ENCODE measurements around the gene OR10H2.

OR10H2 gene

GRCh38 chr19:15715642-15716041 is 12.2 kb upstream of the OR10H2 start:
- no peaks in the 10 kb centered on the region for H3K4me1 ChIP-seq (ENCODE audit: insufficient read depth, low read length)
- H3K9me3 ChIP-seq (ENCODE audit: insufficient read depth, low read length, severe bottlenecking) = no peaks in the 10 kb centered on the region
- ATAC-seq (ENCODE audit: insufficient read depth, low read depth) (no peak), DNase-seq (no peak)
- no peaks in the 10 kb centered on the region for H3K27me3 ChIP-seq (ENCODE audit: insufficient read depth, low read length, poor library complexity)
- no peak for TF ChIP-seq EZH2 (IDR thresholded peaks at IDR 0.05; ENCODE audit: borderline replicate concordance, low read depth, low read length, severe bottlenecking)
- no peak for TF ChIP-seq CTCF (IDR thresholded peaks at IDR 0.05; ENCODE audit: borderline replicate concordance, extremely low read depth, low read length, poor library complexity, severe bottlenecking)
- H3K9ac ChIP-seq (ENCODE audit: low read depth, low read length) = no peak overlapping the region
- 0 out of 2 replicates have a peak, but pooled peaks cover 3% of the 10 kb centered on the region for H4K20me1 ChIP-seq (ENCODE audit: insufficient read depth, low read length)
- no peaks in the 10 kb centered on the region for H3K79me2 ChIP-seq (ENCODE audit: insufficient read depth, low read length)
- no peak overlapping the region for H2AFZ ChIP-seq (ENCODE audit: low read depth, low read length)
- H3K36me3 ChIP-seq (ENCODE audit: insufficient read depth, low read length) = no peaks in the 10 kb centered on the region
- no peak overlapping the region for H3K4me3 ChIP-seq (ENCODE audit: low read depth in 1 of 2, low read length in 2 of 2)
- H3K27ac ChIP-seq (ENCODE audit: low read length) = no peak overlapping the region
- no peak overlapping the region for H3K4me2 ChIP-seq (ENCODE audit: insufficient read depth, low read length)

GRCh38 chr19:15717809-15718208 is 10.0 kb upstream of the OR10H2 start:
- H3K9ac ChIP-seq (ENCODE audit: low read depth, low read length) = no peak overlapping the region
- peak; percentile 39 for DNase-seq
- TF ChIP-seq CTCF (IDR thresholded peaks at IDR 0.05; ENCODE audit: borderline replicate concordance, extremely low read depth, low read length, poor library complexity, severe bottlenecking) = no peak
- TF ChIP-seq EZH2 (IDR thresholded peaks at IDR 0.05; ENCODE audit: borderline replicate concordance, low read depth, low read length, severe bottlenecking) = no peak
- H3K4me3 ChIP-seq (ENCODE audit: low read depth in 1 of 2, low read length in 2 of 2) = no peak overlapping the region
- no peak overlapping the region for H2AFZ ChIP-seq (ENCODE audit: low read depth, low read length)
- peak; percentile 56; the same call in 2 of the 3 replicates for ATAC-seq (ENCODE audit: insufficient read depth, low read depth)
- no peaks in the 10 kb centered on the region for H3K27me3 ChIP-seq (ENCODE audit: insufficient read depth, low read length, poor library complexity)
- no peak overlapping the region for H3K4me2 ChIP-seq (ENCODE audit: insufficient read depth, low read length)
- no peaks in the 10 kb centered on the region for H3K4me1 ChIP-seq (ENCODE audit: insufficient read depth, low read length)
- no peak overlapping the region for H3K27ac ChIP-seq (ENCODE audit: low read length)
- no peaks in the 10 kb centered on the region for H3K9me3 ChIP-seq (ENCODE audit: insufficient read depth, low read length, severe bottlenecking)
- H3K36me3 ChIP-seq (ENCODE audit: insufficient read depth, low read length) = no peaks in the 10 kb centered on the region
- no peaks in the 10 kb centered on the region for H3K79me2 ChIP-seq (ENCODE audit: insufficient read depth, low read length)
- peaks cover 3% of the 10 kb centered on the region; the same call in 1 of the 2 replicates for H4K20me1 ChIP-seq (ENCODE audit: insufficient read depth, low read length)

GRCh38 chr19:15721268-15721667 is 6.6 kb upstream of the OR10H2 start:
- TF ChIP-seq EZH2 (IDR thresholded peaks at IDR 0.05; ENCODE audit: borderline replicate concordance, low read depth, low read length, severe bottlenecking) (no peak), CTCF (IDR thresholded peaks at IDR 0.05; ENCODE audit: borderline replicate concordance, extremely low read depth, low read length, poor library complexity, severe bottlenecking) (no peak)
- Histone ChIP-seq H3K36me3 (ENCODE audit: insufficient read depth, low read length) (no peaks in the 10 kb centered on the region), H3K27me3 (ENCODE audit: insufficient read depth, low read length, poor library complexity) (no peaks in the 10 kb centered on the region), H3K4me1 (ENCODE audit: insufficient read depth, low read length) (no peaks in the 10 kb centered on the region), H4K20me1 (ENCODE audit: insufficient read depth, low read length) (peaks cover 3% of the 10 kb centered on the region; the same call in 1 of the 2 replicates), H3K9ac (ENCODE audit: low read depth, low read length) (no peak overlapping the region), H3K27ac (ENCODE audit: low read length) (no peak overlapping the region), H3K4me2 (ENCODE audit: insufficient read depth, low read length) (no peak overlapping the region), H2AFZ (ENCODE audit: low read depth, low read length) (no peak overlapping the region), H3K79me2 (ENCODE audit: insufficient read depth, low read length) (no peaks in the 10 kb centered on the region), H3K9me3 (ENCODE audit: insufficient read depth, low read length, severe bottlenecking) (no peaks in the 10 kb centered on the region), H3K4me3 (ENCODE audit: low read depth in 1 of 2, low read length in 2 of 2) (no peak overlapping the region)
- DNase-seq (no peak), ATAC-seq (ENCODE audit: insufficient read depth, low read depth) (no peak)

GRCh38 chr19:15722956-15723355 is 4.9 kb upstream of the OR10H2 start:
- no peaks in the 10 kb centered on the region for H3K4me1 ChIP-seq (ENCODE audit: insufficient read depth, low read length)
- no peak overlapping the region for H2AFZ ChIP-seq (ENCODE audit: low read depth, low read length)
- no peaks in the 10 kb centered on the region for H3K36me3 ChIP-seq (ENCODE audit: insufficient read depth, low read length)
- ATAC-seq (ENCODE audit: insufficient read depth, low read depth) = no peak
- no peak overlapping the region for H3K9ac ChIP-seq (ENCODE audit: low read depth, low read length)
- no peaks in the 10 kb centered on the region for H3K27me3 ChIP-seq (ENCODE audit: insufficient read depth, low read length, poor library complexity)
- no peak overlapping the region for H3K4me2 ChIP-seq (ENCODE audit: insufficient read depth, low read length)
- H3K27ac ChIP-seq (ENCODE audit: low read length) = no peak overlapping the region
- H3K4me3 ChIP-seq (ENCODE audit: low read depth in 1 of 2, low read length in 2 of 2) = no peak overlapping the region
- TF ChIP-seq EZH2 (IDR thresholded peaks at IDR 0.05; ENCODE audit: borderline replicate concordance, low read depth, low read length, severe bottlenecking) (no peak), CTCF (IDR thresholded peaks at IDR 0.05; ENCODE audit: borderline replicate concordance, extremely low read depth, low read length, poor library complexity, severe bottlenecking) (no peak)
- H3K9me3 ChIP-seq (ENCODE audit: insufficient read depth, low read length, severe bottlenecking) = no peaks in the 10 kb centered on the region
- no peaks in the 10 kb centered on the region for H3K79me2 ChIP-seq (ENCODE audit: insufficient read depth, low read length)
- peaks cover 1% of the 10 kb centered on the region; the same call in 1 of the 2 replicates for H4K20me1 ChIP-seq (ENCODE audit: insufficient read depth, low read length)
- DNase-seq = no peak
